GM19035 (cell line): ENCODE measurements around the gene MYO1B.

Experiments
- ATAC-seq: cut with Tn5 transposase; IDR thresholded peaks from one replicate; pipeline ENCODE4 v1.9.1; 2021; ENCODE audit not compliant: unreplicated experiment

The MYO1B gene

GRCh38 chr2:191296083-191297006 is 51.1 kb downstream of the MYO1B start:
- ATAC-seq = no peak

GRCh38 chr2:191297033-191297432 is 51.8 kb downstream of the MYO1B start:
- no peak for ATAC-seq

DNA sequence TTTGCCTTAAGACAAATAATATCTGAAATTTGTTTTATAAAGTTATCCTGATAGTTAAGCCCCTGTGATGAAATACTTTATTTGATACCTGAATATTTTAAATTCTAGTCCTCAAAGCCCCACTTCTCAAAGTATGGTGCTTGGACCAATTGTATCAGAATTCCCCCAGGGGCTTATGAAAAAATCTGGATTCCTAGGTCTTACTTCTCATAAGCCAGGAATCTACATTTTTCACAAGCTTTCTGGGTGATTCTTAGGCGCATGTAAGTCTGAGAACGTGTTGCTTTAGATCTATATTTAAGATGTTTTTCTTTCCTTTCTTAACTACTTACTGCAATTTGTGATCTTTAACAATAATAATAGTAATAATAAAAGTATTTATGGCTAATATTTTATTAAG is 53.1 kb downstream of the MYO1B start:
- ATAC-seq = no peak

DNA sequence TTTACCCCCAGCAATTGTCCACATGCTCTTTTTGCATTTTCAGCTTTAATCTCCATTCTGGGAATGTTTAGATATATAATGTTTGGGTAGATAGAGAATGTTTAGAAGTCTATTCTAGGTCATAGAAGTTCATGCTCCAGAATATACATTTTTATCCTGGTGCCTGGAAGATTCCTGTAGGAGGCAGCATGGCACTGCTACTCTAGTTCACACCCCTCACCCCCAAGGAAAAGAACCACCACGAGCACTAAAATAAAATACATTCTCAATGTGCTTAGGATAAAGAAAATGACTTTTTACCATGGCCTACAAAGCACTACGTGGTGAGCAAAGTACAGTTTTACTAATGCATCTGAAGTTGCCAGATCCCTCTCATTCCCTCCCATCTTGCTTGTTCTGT is 53.8 kb downstream of the MYO1B start:
- no peak for ATAC-seq

DNA sequence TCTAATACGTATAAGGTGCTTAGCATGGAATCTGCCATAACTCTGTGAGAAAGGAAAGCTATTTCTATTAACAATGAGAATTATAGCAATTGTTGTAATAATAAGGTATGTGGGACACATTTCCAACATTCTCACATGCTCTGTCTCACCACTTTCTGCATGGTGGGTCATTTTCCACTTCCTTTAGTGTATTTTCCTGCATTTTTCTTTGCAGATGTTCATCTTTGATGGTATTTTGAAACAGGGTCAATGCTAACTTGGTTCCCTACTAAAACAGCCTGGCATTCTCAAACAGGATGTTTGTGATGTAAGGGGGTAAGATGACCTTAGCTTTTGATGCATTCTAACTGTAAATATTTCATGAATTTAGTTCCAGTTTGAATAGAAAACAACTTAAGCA is 54.7 kb downstream of the MYO1B start:
- no peak for ATAC-seq

DNA sequence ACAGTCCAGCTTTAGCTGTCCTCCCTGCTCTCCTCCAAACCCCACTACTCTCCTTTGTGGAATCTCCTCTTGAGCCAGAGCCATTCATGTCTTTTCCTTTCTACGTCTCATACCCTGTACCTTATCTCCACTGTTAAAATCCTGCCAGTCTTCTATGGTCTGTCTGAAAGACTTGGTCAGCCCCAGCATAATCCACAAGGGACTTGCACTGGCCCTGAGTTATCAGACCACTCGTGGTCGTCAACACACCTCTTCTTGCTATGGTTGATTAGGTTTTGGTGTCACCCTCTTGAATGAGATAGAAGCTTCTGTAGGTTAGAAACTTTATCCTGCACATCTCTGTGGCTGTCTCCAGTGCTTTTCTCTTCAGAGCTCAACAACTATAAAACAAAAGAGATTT is 56.8 kb downstream of the MYO1B start:
- no peak for ATAC-seq

GRCh38 chr2:191302459-191303139 is 57.4 kb downstream of the MYO1B start:
- ATAC-seq = peak; percentile 85

- ATAC-seq = no peak
Measured at GRCh38 chr2:191303140-191304005, 58.2 kb downstream of the MYO1B start.

GRCh38 chr2:191304939-191305875 is 60.0 kb downstream of the MYO1B start:
- ATAC-seq = no peak

GRCh38 chr2:191308026-191308425 is 62.8 kb downstream of the MYO1B start:
- no peak for ATAC-seq

GRCh38 chr2:191311156-191311555 is 66.0 kb downstream of the MYO1B start:
- ATAC-seq = no peak

DNA sequence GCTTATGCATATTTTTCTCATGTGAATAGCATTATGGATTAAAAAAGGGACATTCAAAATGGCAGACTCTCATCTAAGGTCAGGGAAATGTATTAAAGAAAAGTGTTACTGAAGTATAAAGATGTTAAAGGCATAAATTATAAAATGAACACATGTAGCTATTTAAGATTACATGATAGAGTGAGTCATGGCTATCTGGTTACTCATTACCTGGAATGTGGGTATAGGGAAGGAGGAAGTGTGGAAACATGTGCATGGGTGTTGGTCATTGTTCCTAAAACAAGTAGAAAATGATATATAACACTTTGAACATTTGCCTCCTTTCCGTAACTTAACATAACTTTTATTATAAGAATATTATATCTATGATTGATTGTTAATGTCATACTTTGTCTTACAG is 66.4 kb downstream of the MYO1B start:
- no peak for ATAC-seq

DNA sequence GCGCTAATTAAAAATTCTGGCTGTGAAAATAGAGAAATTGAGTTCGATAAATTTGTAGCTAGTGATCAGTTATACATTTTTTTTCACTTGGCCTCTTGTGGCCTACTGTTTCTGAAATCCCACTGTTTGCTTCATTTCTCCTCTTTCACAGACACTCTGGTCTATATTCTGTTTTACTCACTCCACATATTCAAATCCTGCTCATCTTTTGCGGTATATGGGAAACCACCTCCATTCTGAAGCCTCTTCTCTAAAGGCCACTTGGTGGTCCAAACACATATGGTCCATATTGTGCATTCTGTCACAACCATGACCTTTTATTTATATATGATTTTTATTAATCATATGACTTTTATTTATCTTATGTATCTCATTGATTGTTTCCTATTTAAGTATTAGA is 67.0 kb downstream of the MYO1B start:
- ATAC-seq = no peak

GRCh38 chr2:191312662-191313061 is 67.5 kb downstream of the MYO1B start:
- ATAC-seq = no peak

- ATAC-seq = no peak
Measured at GRCh38 chr2:191314697-191315364, 69.6 kb downstream of the MYO1B start.

GRCh38 chr2:191315365-191315752 is 70.2 kb downstream of the MYO1B start:
- ATAC-seq = no peak

- ATAC-seq = no peak
Measured at GRCh38 chr2:191316246-191316994, 71.2 kb downstream of the MYO1B start.

DNA sequence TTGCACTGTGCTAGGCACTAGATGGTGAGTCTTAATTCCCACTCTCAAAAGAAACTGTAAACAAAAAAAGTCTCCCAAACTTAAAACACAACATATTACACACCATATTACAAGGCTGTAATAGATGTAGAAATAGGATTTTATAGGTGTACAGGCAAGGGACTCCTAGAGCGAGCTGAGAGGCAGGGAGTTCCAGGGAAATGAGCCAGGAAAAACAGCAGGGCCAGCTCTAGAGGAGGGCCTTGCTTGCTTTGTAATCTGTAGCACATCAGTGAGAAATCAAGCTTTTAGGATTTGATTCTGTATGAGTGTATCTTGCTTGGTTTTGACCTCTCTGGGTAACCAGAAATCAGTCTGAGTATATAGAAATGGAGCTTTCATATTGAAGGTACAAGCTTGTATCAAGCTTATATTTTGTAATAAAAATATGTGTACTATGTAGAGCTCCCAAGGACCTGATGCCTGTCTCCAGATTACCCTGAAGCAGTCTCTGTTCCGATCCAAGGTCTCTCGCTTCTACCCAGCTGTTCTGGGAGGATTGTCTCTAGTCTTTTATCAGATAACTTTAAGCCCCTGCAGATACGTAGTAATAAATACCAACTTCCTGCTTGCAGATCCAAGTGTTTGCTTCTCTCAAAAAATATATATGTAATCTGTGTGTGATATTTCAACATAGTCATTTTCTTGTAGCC is 73.0 kb downstream of the MYO1B start:
- ATAC-seq = no peak

GRCh38 chr2:191318729-191319078 is 73.5 kb downstream of the MYO1B start:
- ATAC-seq = no peak
